Mucosa of stomach (tissue), 1 donor: ENCODE measurements around the gene BCL2L15.
"Not testable (repeated sequence)": the region's sequence is repeated elsewhere in the genome, so short reads cannot be mapped to it uniquely, and the experiment has no call there.

Experiments used
- H3K27me3 ChIP-seq: one replicate; pipeline ENCODE4 v1.7.0; 2013; ENCODE audit warnings: mild to moderate bottlenecking, low read length; ENCODE audit not compliant: control insufficient read depth, insufficient read depth
- H3K36me3 ChIP-seq: one replicate; pipeline ENCODE4 v1.7.0; 2013; ENCODE audit warnings: low read length; ENCODE audit not compliant: control insufficient read depth, insufficient read depth
- H3K4me1 ChIP-seq: one replicate; pipeline ENCODE4 v1.7.0; 2013; ENCODE audit warnings: mild to moderate bottlenecking, low read length; ENCODE audit not compliant: control insufficient read depth, insufficient read depth
- H3K4me3 ChIP-seq: one replicate; pipeline ENCODE4 v1.7.0; 2013; ENCODE audit warnings: low read length
- H3K9ac ChIP-seq: one replicate; pipeline ENCODE4 v1.7.0; 2013; ENCODE audit warnings: mild to moderate bottlenecking, low read length, moderate library complexity
- H3K9me3 ChIP-seq: one replicate; pipeline ENCODE4 v1.7.0; 2013; ENCODE audit warnings: mild to moderate bottlenecking, low read length, moderate library complexity; ENCODE audit not compliant: control insufficient read depth
- donor health status: Pancreatic carcinoma.

Gene BCL2L15

GRCh38 chr1:113858982-113859381 lies 28.4 kb downstream of the BCL2L15 start:
- Histone ChIP-seq H3K4me3 (no peak overlapping the region), H3K36me3 (no peaks in the 10 kb centered on the region), H3K4me1 (no peaks in the 10 kb centered on the region), H3K9ac (no peak overlapping the region), H3K9me3 (no peaks in the 10 kb centered on the region), H3K27me3 (no peaks in the 10 kb centered on the region)

- no peaks in the 10 kb centered on the region for H3K9me3 ChIP-seq
- H3K4me3 ChIP-seq: no peak overlapping the region
Observed at GRCh38 chr1:113858418-113858817, 29.0 kb downstream of the BCL2L15 start.

GRCh38 chr1:113857776-113858175 lies 29.6 kb downstream of the BCL2L15 start:
- H3K4me1 ChIP-seq: no peaks in the 10 kb centered on the region
- no peaks in the 10 kb centered on the region for H3K36me3 ChIP-seq
- H3K9me3 ChIP-seq: no peaks in the 10 kb centered on the region
- H3K9ac ChIP-seq: no peak overlapping the region
- no peak overlapping the region for H3K4me3 ChIP-seq
- H3K27me3 ChIP-seq: no peaks in the 10 kb centered on the region

More at GRCh38 chr1:113858418-113858817, 29.0 kb downstream of the BCL2L15 start:
- H3K4me1 ChIP-seq: no peaks in the 10 kb centered on the region
- no peak overlapping the region for H3K9ac ChIP-seq
- no peaks in the 10 kb centered on the region for H3K36me3 ChIP-seq
- H3K27me3 ChIP-seq: no peaks in the 10 kb centered on the region

GRCh38 chr1:113856401-113856790 lies 31.0 kb downstream of the BCL2L15 start:
- Histone ChIP-seq H3K9ac (no peak overlapping the region), H3K9me3 (no peaks in the 10 kb centered on the region), H3K4me3 (no peak overlapping the region), H3K36me3 (no peaks in the 10 kb centered on the region), H3K4me1 (no peaks in the 10 kb centered on the region), H3K27me3 (no peaks in the 10 kb centered on the region)

GRCh38 chr1:113855630-113856400 lies 31.6 kb downstream of the BCL2L15 start:
- no peak overlapping the region for H3K9ac ChIP-seq
- no peaks in the 10 kb centered on the region for H3K36me3 ChIP-seq
- no peak overlapping the region for H3K4me3 ChIP-seq
- H3K4me1 ChIP-seq: no peaks in the 10 kb centered on the region
- no peaks in the 10 kb centered on the region for H3K27me3 ChIP-seq
- no peaks in the 10 kb centered on the region for H3K9me3 ChIP-seq

GRCh38 chr1:113854234-113854633 lies 33.1 kb downstream of the BCL2L15 start:
- Histone ChIP-seq H3K36me3 (no peaks in the 10 kb centered on the region), H3K9ac (no peak overlapping the region), H3K4me3 (no peak overlapping the region), H3K9me3 (no peaks in the 10 kb centered on the region), H3K27me3 (no peaks in the 10 kb centered on the region), H3K4me1 (no peaks in the 10 kb centered on the region)

GRCh38 chr1:113852694-113853093 lies 34.7 kb downstream of the BCL2L15 start:
- H3K36me3 ChIP-seq, H3K9ac ChIP-seq, H3K9me3 ChIP-seq, H3K4me1 ChIP-seq, H3K4me3 ChIP-seq, H3K27me3 ChIP-seq: not testable (repeated sequence)

GRCh38 chr1:113850127-113850796 lies 37.1 kb downstream of the BCL2L15 start:
- no peaks in the 10 kb centered on the region for H3K27me3 ChIP-seq
- H3K36me3 ChIP-seq: no peaks in the 10 kb centered on the region

GRCh38 chr1:113849072-113849471 lies 38.3 kb downstream of the BCL2L15 start:
- Histone ChIP-seq H3K36me3 (no peaks in the 10 kb centered on the region), H3K4me1 (no peaks in the 10 kb centered on the region), H3K4me3 (no peak overlapping the region), H3K27me3 (no peaks in the 10 kb centered on the region), H3K9ac (no peak overlapping the region), H3K9me3 (no peaks in the 10 kb centered on the region)

More at GRCh38 chr1:113850127-113850796, 37.1 kb downstream of the BCL2L15 start:
- H3K4me1 ChIP-seq: no peaks in the 10 kb centered on the region
- H3K4me3 ChIP-seq: no peak overlapping the region
- H3K9me3 ChIP-seq: no peaks in the 10 kb centered on the region
- H3K9ac ChIP-seq: no peak overlapping the region

GRCh38 chr1:113846391-113847035 lies 40.9 kb downstream of the BCL2L15 start:
- Histone ChIP-seq H3K9ac (no peak overlapping the region), H3K27me3 (no peaks in the 10 kb centered on the region), H3K4me1 (no peaks in the 10 kb centered on the region), H3K9me3 (no peaks in the 10 kb centered on the region), H3K36me3 (no peaks in the 10 kb centered on the region), H3K4me3 (no peak overlapping the region)

- Histone ChIP-seq H3K36me3 (no peaks in the 10 kb centered on the region), H3K9me3 (no peaks in the 10 kb centered on the region), H3K4me1 (no peaks in the 10 kb centered on the region), H3K27me3 (no peaks in the 10 kb centered on the region), H3K4me3 (no peak overlapping the region), H3K9ac (no peak overlapping the region)
Observed at GRCh38 chr1:113836534-113836933, 50.8 kb downstream of the BCL2L15 start.

- Histone ChIP-seq H3K4me3 (no peak overlapping the region), H3K4me1 (no peaks in the 10 kb centered on the region), H3K9me3 (no peaks in the 10 kb centered on the region), H3K9ac (no peak overlapping the region), H3K36me3 (no peaks in the 10 kb centered on the region), H3K27me3 (no peaks in the 10 kb centered on the region)
Observed at GRCh38 chr1:113835686-113836290, 51.6 kb downstream of the BCL2L15 start.
